HG03175 (cell line): ENCODE results near the gene MRM1.

Source experiments
- ATAC-seq: cut with Tn5 transposase; IDR thresholded peaks from one replicate; pipeline ENCODE4 v1.9.1; 2021; ENCODE audit warnings: mild to moderate bottlenecking, moderate library complexity; ENCODE audit not compliant: unreplicated experiment

The MRM1 gene

GRCh38 chr17:36601303-36602029 is at the start of gene MRM1:
Gene MRM1, plus strand, starts transcription at chr17:36601583. Its CDS starts 228 bp downstream, at chr17:36601811.
- ATAC-seq, result peak; percentile 79

- ATAC-seq, result no peak
Measured at GRCh38 chr17:36553459-36553858, 47.9 kb upstream of the MRM1 start.

- ATAC-seq, result no peak
Measured at GRCh38 chr17:36566081-36566480, 35.3 kb upstream of the MRM1 start.

- ATAC-seq, result no peak
Measured at GRCh38 chr17:36575028-36575427, 26.4 kb upstream of the MRM1 start.

- ATAC-seq, result no peak
Measured at GRCh38 chr17:36576793-36577192, 24.6 kb upstream of the MRM1 start.

GRCh38 chr17:36578671-36579070 is 22.7 kb upstream of the MRM1 start:
- ATAC-seq, result no peak

- no peak for ATAC-seq
Measured at GRCh38 chr17:36583787-36584186, 17.6 kb upstream of the MRM1 start.

- ATAC-seq, result no peak
Measured at GRCh38 chr17:36586138-36586537, 15.2 kb upstream of the MRM1 start.

- no peak for ATAC-seq
Measured at GRCh38 chr17:36590082-36590481, 11.3 kb upstream of the MRM1 start.

- ATAC-seq, result peak; percentile 74
Measured at GRCh38 chr17:36591434-36592315, 9.7 kb upstream of the MRM1 start, which contains the start of gene DHRS11. Gene DHRS11, plus strand, starts transcription at chr17:36591879. Its CDS starts 131 bp downstream, at chr17:36592010.

GRCh38 chr17:36592316-36592715 is 9.1 kb upstream of the MRM1 start:
- no peak for ATAC-seq

- no peak for ATAC-seq
Measured at GRCh38 chr17:36592716-36593321, 8.6 kb upstream of the MRM1 start.

- ATAC-seq, result no peak
Measured at GRCh38 chr17:36593656-36594316, 7.6 kb upstream of the MRM1 start.

- no peak for ATAC-seq
Measured at GRCh38 chr17:36594626-36595401, 6.6 kb upstream of the MRM1 start.

- ATAC-seq, result no peak
Measured at GRCh38 chr17:36597226-36597625, 4.2 kb upstream of the MRM1 start.

- no peak for ATAC-seq
Measured at GRCh38 chr17:36597866-36598777, 3.3 kb upstream of the MRM1 start.

GRCh38 chr17:36598951-36599401 is 2.4 kb upstream of the MRM1 start:
- no peak for ATAC-seq

- ATAC-seq, result no peak
Measured at GRCh38 chr17:36599546-36600250, 1.7 kb upstream of the MRM1 start.
